Measurements from ENCODE around the gene CCDC27.

The CCDC27 gene

GRCh38 chr1:3817821-3818597, 65.8 kb downstream of the CCDC27 start:
- no peaks in the 10 kb centered on the region for H3K4me1 ChIP-seq (ENCODE audit: control insufficient read depth, low read length)
- H3K4me2 ChIP-seq (ENCODE audit: low read length), result no peak overlapping the region
- no peaks in the 10 kb centered on the region for H3F3A ChIP-seq (ENCODE audit: control insufficient read depth, insufficient read depth)
- no peak overlapping the region for H3K27ac ChIP-seq (ENCODE audit: low read depth, low read length)
- no peak for TF ChIP-seq CTCF (IDR thresholded peaks at IDR 0.05; ENCODE audit: low read depth, low read length, poor library complexity, severe bottlenecking)
- no peaks in the 10 kb centered on the region for H3K27me3 ChIP-seq (ENCODE audit: control insufficient read depth, low read length)
- H3K9me3 ChIP-seq (ENCODE audit: control insufficient read depth, insufficient read depth, low read length), result no peaks in the 10 kb centered on the region
- H4K20me1 ChIP-seq (ENCODE audit: control insufficient read depth, insufficient read depth, low read depth, low read length), result no peaks in the 10 kb centered on the region
- no peaks in the 10 kb centered on the region for H3K79me2 ChIP-seq (ENCODE audit: control insufficient read depth, low read length)
- H3K9me2 ChIP-seq (replicated peaks; ENCODE audit: control insufficient read depth, low read length), result no peaks in the 10 kb centered on the region
- peaks cover 32% of the 10 kb centered on the region for H3K36me3 ChIP-seq (ENCODE audit: control insufficient read depth, low read length)
- H3K4me3 ChIP-seq (ENCODE audit: low read length), result no peak overlapping the region

GRCh38 chr1:3819771-3820200, 67.5 kb downstream of the CCDC27 start:
- no peaks in the 10 kb centered on the region for H3K9me2 ChIP-seq (replicated peaks; ENCODE audit: control insufficient read depth, low read length)
- H3K4me3 ChIP-seq (ENCODE audit: low read length), result no peak overlapping the region
- TF ChIP-seq CTCF (IDR thresholded peaks at IDR 0.05; ENCODE audit: low read depth, low read length, poor library complexity, severe bottlenecking) (no peak), EZH2phosphoT487 (IDR thresholded peaks at IDR 0.05; ENCODE audit: borderline replicate concordance, low read length) (no peak)
- no peaks in the 10 kb centered on the region for H3K79me2 ChIP-seq (ENCODE audit: control insufficient read depth, low read length)
- no peaks in the 10 kb centered on the region for H4K20me1 ChIP-seq (ENCODE audit: control insufficient read depth, insufficient read depth, low read depth, low read length)
- peaks cover 37% of the 10 kb centered on the region for H3K36me3 ChIP-seq (ENCODE audit: control insufficient read depth, low read length)
- no peaks in the 10 kb centered on the region for H3F3A ChIP-seq (ENCODE audit: control insufficient read depth, insufficient read depth)
- H3K4me1 ChIP-seq (ENCODE audit: control insufficient read depth, low read length), result no peaks in the 10 kb centered on the region
- H3K4me2 ChIP-seq (ENCODE audit: low read length), result no peak overlapping the region
- no peak overlapping the region for H3K27ac ChIP-seq (ENCODE audit: low read depth, low read length)
- no peaks in the 10 kb centered on the region for H3K9me3 ChIP-seq (ENCODE audit: control insufficient read depth, insufficient read depth, low read length)
- H3K27me3 ChIP-seq (ENCODE audit: control insufficient read depth, low read length), result no peaks in the 10 kb centered on the region

DNA sequence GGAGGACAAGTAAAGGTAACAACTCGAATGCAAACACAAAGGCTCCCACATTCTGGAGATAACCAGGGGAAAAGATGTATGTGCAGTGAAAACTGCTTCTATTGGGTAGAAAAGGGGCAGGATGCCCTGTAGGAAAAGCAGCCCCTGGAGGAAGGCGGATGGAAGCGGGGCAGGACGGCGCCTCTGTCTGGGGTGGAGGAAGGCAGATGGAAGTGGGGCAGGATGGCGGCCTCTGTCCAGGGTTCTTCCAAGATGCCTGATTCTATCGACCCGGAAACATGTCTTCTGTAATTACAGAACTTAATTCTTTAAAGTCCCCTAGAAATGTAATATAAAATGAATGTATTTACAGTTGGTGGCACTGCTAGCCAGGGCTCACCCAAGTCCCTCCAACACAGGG, 68.1 kb downstream of the CCDC27 start:
- H3K4me3 ChIP-seq (ENCODE audit: low read length), result no peak overlapping the region
- H3K4me2 ChIP-seq (ENCODE audit: low read length), result no peak overlapping the region

More for the DNA sequence above, 68.1 kb downstream of the CCDC27 start:
- H3K9me3 ChIP-seq (ENCODE audit: control insufficient read depth, insufficient read depth, low read length), result no peaks in the 10 kb centered on the region
- no peaks in the 10 kb centered on the region for H3K9me2 ChIP-seq (replicated peaks; ENCODE audit: control insufficient read depth, low read length)
- H3K36me3 ChIP-seq (ENCODE audit: control insufficient read depth, low read length), result peaks cover 35% of the 10 kb centered on the region
- no peaks in the 10 kb centered on the region for H3K79me2 ChIP-seq (ENCODE audit: control insufficient read depth, low read length)
- H4K20me1 ChIP-seq (ENCODE audit: control insufficient read depth, insufficient read depth, low read depth, low read length), result no peaks in the 10 kb centered on the region
- no peak for TF ChIP-seq CTCF (IDR thresholded peaks at IDR 0.05; ENCODE audit: low read depth, low read length, poor library complexity, severe bottlenecking)
- TF ChIP-seq EZH2phosphoT487 (IDR thresholded peaks at IDR 0.05; ENCODE audit: borderline replicate concordance, low read length), result no peak
- no peaks in the 10 kb centered on the region for H3F3A ChIP-seq (ENCODE audit: control insufficient read depth, insufficient read depth)
- H3K27me3 ChIP-seq (ENCODE audit: control insufficient read depth, low read length), result no peaks in the 10 kb centered on the region
- H3K27ac ChIP-seq (ENCODE audit: low read depth, low read length), result no peak overlapping the region
- H3K4me1 ChIP-seq (ENCODE audit: control insufficient read depth, low read length), result no peaks in the 10 kb centered on the region

Measured in DOHH2 (cell line).